ENCODE data around the gene PDE6A. TPM values are rescaled to one million over a fixed set of nuclear protein-coding genes. Genes with fewer than 3 reads are reported as not detected.

Gene PDE6A
- total RNA-seq, 1 experiment from 2014 or later: not detected

- TF ChIP-seq ZBTB43 (CRISPR knock-in tag; IDR thresholded peaks at IDR 0.05) (no peak), ZNF423 (CRISPR knock-in tag; IDR thresholded peaks at IDR 0.05) (no peak), TEAD4 (CRISPR knock-in tag; IDR thresholded peaks at IDR 0.05) (no peak)
- TF ChIP-seq, protein P1, sequence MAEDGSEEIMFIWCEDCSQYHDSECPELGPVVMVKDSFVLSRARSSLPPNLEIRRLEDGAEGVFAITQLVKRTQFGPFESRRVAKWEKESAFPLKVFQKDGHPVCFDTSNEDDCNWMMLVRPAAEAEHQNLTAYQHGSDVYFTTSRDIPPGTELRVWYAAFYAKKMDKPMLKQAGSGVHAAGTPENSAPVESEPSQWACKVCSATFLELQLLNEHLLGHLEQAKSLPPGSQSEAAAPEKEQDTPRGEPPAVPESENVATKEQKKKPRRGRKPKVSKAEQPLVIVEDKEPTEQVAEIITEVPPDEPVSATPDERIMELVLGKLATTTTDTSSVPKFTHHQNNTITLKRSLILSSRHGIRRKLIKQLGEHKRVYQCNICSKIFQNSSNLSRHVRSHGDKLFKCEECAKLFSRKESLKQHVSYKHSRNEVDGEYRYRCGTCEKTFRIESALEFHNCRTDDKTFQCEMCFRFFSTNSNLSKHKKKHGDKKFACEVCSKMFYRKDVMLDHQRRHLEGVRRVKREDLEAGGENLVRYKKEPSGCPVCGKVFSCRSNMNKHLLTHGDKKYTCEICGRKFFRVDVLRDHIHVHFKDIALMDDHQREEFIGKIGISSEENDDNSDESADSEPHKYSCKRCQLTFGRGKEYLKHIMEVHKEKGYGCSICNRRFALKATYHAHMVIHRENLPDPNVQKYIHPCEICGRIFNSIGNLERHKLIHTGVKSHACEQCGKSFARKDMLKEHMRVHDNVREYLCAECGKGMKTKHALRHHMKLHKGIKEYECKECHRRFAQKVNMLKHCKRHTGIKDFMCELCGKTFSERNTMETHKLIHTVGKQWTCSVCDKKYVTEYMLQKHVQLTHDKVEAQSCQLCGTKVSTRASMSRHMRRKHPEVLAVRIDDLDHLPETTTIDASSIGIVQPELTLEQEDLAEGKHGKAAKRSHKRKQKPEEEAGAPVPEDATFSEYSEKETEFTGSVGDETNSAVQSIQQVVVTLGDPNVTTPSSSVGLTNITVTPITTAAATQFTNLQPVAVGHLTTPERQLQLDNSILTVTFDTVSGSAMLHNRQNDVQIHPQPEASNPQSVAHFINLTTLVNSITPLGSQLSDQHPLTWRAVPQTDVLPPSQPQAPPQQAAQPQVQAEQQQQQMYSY (CRISPR knock-in tag; IDR thresholded peaks at IDR 0.05): no peak
These were observed 8.4 kb downstream of the PDE6A start (continued) for GRCh38 chr5:149936044-149936699.

DNA sequence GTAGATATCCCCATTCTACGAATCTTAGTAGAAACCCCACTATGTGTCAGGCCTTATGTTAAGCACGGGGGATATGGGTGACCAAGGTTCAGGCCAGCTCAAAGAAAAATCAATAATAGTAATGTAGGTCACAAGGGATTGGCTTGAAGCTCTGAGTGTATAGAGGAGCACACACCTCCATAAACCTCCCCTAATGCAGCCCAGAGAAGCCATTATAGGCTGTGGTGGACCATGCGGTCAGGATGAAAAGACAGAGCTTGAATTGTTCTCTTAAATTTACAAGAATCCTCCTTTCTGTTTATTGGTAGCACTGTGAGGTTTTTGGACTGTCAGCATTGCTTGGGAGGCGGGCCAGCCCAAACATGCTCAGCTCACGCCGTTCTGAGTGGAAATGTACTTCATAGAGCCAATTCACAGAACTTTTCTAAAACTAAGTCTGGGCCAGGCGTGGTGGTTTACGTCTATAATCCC is 9.1 kb downstream of the PDE6A start:
- ChIA-PET CTCF (interaction anchor here (0.8 to 3.2 kb wide), 7 partner anchors 25 to 337 kb away, joined by 3 to 18 read pairs (median 4); partner anchors contain the start of gene SLC26A2), POLR2A (no interaction called here)
- DNase-seq (ENCODE audit: low spot score): no peak
- ATAC-seq: no peak
- Mint-ChIP-seq H3K27ac (0 out of 2 replicates have a peak overlapping the region, but pooled peaks have one; percentile 5), H3K4me1 (peaks cover 6% of the 10 kb centered on the region; the same call in 1 of the 2 replicates), H3K27me3 (ENCODE audit: low read depth) (no peaks in the 10 kb centered on the region), H3K4me3 (no peak overlapping the region), H3K9me3 (no peaks in the 10 kb centered on the region), H3K36me3 (no peaks in the 10 kb centered on the region)
- TF ChIP-seq NR3C1 (CRISPR knock-in tag; conservative IDR thresholded peaks at IDR 0.05; ENCODE audit: low read depth): no peak
- TF ChIP-seq JUN (CRISPR knock-in tag; IDR thresholded peaks at IDR 0.05): no peak
- no peak for TF ChIP-seq E2F4 (CRISPR knock-in tag; IDR thresholded peaks at IDR 0.05; ENCODE audit: borderline replicate concordance, low read depth)
- no peak for TF ChIP-seq USF2 (CRISPR knock-in tag; IDR thresholded peaks at IDR 0.05)
- TF ChIP-seq, protein P2, sequence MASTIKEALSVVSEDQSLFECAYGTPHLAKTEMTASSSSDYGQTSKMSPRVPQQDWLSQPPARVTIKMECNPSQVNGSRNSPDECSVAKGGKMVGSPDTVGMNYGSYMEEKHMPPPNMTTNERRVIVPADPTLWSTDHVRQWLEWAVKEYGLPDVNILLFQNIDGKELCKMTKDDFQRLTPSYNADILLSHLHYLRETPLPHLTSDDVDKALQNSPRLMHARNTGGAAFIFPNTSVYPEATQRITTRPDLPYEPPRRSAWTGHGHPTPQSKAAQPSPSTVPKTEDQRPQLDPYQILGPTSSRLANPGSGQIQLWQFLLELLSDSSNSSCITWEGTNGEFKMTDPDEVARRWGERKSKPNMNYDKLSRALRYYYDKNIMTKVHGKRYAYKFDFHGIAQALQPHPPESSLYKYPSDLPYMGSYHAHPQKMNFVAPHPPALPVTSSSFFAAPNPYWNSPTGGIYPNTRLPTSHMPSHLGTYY (CRISPR knock-in tag; IDR thresholded peaks at IDR 0.05): no peak
- TF ChIP-seq AR (CRISPR knock-in tag; IDR thresholded peaks at IDR 0.05): no peak
- no peak for TF ChIP-seq ATF1 (CRISPR knock-in tag; IDR thresholded peaks at IDR 0.05)
- TF ChIP-seq, protein P3, sequence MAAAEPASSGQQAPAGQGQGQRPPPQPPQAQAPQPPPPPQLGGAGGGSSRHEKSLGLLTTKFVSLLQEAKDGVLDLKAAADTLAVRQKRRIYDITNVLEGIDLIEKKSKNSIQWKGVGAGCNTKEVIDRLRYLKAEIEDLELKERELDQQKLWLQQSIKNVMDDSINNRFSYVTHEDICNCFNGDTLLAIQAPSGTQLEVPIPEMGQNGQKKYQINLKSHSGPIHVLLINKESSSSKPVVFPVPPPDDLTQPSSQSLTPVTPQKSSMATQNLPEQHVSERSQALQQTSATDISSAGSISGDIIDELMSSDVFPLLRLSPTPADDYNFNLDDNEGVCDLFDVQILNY (CRISPR knock-in tag; IDR thresholded peaks at IDR 0.05): no peak
- TF ChIP-seq ZSCAN18 (CRISPR knock-in tag; IDR thresholded peaks at IDR 0.05): no peak
- TF ChIP-seq, protein P1 (CRISPR knock-in tag; IDR thresholded peaks at IDR 0.05): no peak
- no peak for TF ChIP-seq USF1 (CRISPR knock-in tag; IDR thresholded peaks at IDR 0.05)

All from WTC11 (cell line).